ENCODE data around the gene PDPK1.

Gene PDPK1

DNA sequence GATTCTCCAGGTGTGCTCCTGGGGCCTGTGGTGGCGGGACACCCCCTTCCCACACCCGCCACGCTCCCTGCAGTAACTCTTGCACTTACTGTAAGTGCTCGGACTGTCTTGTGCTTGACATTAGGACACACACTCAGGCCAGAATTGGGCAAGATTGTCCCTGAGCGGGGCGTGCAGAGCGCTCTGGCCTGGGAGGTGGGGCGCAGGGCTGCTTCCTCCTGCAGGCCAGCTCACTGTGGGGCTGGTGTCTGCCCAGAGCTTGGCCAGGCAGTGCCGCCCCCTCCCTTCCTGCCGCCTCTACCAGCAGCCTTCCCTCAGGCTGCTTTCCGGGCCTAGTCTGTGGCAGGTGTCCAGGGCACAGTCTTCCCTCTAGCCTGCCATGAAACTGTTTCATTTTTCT, 30.2 kb upstream of the PDPK1 start:
- no peak for DNase-seq

DNA sequence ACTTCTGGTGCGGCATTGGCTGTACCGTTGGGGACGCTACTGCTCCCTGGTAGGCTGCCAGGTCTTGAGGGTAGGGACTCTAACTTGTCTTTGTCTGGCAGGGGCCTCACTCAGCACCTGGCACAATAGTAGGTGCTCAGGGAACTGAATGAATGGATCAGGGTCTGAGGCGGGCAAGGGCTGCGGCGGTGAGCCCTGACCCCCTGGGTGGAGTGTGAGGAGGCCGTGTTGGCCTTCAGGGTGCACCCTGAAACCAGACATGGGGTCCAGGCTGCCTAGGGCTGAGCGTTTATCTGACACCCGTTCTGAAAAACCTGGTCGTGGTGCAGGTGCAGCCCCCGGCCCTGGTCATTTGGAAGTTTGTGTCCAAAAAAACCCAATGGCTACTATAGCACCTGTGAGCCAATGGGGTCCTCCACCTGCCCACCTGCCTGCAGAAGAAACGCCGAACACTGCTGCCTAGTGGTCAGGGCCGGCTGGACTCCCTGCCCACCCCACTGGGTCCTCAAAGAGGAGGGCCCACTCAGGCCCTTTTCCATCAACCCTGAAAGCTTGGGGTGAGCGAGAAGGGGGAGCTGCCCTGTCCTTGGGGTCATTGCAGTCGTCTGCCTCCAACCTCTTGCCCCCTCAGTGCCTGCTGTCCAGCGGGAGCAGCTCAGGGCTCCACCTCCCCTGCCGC, 29.0 kb upstream of the PDPK1 start:
- no peak for DNase-seq

DNA sequence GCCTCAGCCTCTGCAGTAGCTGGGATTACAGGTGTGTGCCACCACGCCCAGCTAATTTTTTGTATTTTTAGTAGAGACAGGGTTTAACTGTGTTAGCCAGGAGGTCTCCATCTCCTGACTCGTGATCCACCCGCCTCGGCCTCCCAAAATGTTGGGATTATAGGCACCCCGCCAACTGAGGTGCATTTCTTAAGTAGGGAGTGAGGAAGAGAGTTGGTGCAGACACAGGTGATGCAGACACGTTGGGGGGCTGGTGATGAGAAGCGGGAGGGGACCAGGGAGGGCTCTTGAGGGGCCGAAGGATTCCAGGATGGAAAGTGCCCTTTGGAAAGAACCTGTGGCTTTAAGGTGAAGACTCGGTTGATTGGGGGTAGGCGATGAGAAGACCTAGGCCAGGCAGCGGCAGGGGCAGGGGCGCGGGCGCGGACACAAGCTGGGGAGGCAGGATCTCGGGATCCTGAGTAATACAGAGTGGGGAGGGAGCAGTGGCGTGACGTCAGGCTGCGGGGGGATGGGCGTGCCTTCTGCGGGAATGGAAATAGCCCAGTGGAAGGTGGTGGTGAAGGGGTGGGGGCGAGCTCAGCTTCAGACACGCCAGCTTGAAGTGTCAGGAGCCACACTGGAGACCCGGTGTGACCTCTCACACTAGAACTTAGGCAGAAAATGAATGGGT, 26.6 kb upstream of the PDPK1 start:
- DNase-seq = peak in 1 of 2 experiments; percentile 21

DNA sequence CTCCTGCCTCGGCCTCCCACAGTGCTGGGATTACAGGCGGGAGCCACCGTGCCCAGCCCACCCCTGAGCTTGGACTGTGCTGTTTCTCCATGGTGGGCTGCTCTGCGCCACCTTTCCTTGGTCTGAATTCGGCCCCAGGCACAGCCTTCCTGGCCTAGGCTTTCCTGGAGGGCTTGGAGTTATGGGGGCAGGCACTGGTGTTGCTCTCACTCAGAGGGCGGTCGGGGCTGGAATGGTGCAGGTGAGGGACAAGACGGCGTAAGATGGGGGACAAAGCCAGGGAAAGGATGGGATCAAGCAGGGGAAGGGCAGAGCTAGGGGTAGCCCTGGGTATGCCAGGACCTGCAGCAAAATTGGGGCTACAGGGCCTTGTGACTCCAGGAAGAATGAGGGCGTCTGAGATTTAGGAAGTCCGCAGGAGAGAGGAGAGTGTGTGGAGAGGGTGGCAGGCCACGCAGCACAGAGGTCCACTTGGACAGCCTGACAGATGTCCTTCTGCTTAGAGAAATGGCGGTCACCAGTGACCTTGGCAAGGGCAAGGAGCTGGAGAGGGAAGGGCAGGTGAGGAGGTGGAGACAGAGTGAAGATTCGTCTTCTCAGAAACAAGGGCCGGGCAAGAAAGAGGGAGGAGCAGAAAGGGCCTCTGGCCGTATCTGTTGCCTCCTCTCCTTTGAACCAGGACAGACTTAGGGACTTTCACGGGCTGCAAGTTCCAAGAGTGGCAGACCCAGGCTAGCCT, 25.7 kb upstream of the PDPK1 start:
- DNase-seq = no peak

DNA sequence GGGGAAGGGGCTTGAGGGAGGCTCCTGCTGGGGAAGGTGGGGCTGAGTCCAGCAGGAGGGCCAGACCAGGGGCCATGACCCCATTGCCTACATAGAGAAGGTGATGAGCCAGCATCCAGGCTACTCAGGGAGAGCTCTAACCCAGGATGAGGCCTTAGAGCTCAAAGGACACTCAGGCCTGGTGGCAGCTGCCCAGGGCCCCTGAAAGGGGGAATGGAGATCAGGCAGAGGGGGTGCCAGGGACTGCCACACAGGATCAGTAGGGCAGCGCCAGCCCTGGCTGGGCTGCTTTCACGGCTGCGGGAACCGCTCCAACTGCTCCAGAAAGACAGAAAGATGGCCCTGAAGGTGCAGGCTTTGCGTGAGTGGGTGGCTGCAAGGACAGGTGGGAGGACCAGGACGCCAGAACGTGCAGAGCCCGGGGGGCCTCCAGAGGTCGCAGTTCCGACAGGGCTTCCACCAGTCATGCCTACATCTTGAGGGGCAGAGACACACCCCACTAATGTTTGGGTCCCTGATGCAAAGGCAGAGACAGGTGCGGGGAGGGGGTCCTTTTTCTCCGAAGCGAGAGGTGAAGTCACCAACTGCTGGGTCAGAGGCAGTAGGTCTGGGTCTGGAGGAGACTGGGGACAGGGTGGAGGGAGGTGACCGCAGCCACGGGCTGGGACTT, 25.0 kb upstream of the PDPK1 start:
- DNase-seq = no peak

DNA sequence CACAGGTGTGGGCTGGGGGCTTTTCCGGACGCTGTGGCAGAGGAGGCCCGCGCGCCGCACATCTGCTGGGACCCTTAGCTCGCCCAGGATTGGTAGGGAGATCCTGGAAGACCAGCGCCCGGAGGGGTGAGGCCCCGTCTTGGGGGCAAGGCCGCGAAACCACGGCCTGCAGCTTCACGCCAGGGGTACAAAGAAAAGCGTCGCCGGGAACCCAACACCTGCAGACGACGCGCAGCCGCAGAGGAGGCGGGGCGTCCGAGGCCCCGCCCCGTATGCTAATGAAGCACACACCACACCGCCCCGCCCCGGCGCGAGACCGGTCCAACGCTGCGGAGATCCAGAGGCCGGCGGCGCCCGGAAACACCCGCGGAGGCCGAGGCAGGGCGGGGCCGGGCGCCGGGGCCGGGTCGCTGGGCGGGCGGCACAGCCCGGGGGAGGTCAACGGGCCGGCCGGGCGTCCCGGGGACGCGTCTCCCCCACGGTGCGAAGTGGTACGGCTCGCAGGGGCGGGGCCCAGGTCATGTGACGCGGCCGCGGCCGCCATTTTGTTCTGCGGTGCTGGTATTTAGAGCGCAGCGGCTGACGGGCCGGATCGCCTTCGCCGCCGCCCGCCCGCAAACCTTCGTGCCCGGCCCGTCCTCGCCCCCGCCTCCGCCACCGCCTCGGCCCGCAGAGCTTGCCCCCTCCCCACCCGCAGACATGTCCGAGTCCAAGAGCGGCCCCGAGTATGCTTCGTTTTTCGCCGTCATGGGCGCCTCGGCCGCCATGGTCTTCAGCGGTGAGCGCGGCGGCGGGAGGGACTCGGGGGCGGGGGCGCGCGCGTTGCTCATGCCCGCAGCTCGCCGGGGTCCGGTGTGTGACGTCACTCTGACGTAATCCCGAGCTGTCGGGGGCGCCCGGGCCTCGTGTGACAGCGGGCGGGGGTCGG, 24.2 kb upstream of the PDPK1 start, which contains the start of gene ATP6V0C:
Gene ATP6V0C, plus strand, starts transcription at position 548 of the 928 bp plus-strand sequence. Its CDS starts 152 bp downstream, at position 700.
- peak; percentile 35 to 67 for DNase-seq

DNA sequence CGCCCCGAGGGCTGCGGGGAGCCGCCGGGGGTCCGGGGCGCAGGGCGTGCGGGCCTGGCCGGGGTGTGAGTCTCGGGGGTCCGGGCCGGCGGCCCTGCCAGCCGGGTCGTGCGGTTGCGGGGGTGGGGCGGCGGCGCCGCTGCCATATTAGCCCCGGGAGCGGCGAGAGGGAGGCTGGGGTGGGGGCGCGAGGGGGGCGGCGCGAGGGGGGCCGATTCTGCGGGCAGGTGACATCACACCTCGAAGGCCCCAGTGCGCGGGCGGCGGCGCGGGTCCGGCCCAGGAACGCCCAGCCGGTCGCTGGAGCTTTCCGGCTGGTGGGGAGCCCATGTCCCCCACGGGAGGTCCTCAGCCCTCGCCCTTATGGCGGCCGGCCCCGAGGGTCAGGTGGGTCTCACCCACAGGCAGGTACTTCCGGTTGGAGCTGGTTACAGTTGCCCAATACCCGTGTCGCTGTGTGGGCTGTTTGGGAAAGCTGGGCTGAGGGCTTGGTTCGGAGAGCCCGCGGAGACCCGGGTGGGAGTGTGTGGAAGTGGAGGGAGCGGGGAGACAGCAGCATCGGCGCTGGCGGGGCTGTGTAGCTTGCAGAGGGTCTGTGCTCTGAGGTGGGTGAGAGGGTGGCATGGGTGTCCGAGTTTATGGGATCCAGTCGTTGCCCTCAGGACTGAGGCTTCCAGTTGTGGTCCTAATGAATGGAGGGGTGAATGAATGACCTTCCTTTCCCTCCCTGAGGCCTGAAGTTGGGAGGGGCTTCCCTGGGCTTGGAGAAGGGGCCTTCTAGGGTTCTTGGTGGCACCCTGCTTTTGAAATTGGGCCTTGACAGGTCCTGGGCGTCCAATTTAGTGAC, 23.3 kb upstream of the PDPK1 start:
- no peak for DNase-seq

DNA sequence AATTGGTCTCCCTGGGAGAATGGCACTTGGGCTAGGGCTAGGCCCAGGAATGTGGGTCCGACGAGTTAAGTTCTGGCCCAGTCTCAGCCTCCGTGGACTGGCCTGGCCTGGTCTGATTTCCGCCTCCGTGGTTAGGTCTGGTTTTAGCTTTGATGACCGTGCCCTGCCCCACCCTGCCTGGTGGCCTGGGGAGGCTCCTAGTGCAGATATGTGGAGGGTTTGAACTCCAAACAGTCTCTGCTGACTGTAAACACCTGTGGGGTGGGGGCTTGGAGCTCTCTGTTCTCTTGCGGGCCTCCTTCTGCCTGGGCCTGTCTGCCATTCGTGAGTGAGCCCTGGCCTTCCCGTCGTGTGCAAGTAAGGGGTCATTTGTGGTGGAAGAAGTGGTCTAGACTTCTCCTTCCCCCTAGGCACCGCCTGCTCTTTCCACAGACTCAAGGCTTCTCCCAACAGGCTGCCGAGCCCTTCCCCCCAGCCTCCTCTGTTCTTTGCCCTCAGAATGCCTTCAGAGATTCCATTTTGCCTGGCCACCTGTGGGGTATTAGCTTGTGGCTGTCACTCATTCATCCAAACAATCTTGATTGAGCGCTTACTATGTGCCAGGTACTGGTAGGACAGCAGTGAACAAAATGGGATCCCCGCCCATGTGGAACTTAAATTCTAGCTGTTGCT, 22.5 kb upstream of the PDPK1 start:
- DNase-seq = no peak

DNA sequence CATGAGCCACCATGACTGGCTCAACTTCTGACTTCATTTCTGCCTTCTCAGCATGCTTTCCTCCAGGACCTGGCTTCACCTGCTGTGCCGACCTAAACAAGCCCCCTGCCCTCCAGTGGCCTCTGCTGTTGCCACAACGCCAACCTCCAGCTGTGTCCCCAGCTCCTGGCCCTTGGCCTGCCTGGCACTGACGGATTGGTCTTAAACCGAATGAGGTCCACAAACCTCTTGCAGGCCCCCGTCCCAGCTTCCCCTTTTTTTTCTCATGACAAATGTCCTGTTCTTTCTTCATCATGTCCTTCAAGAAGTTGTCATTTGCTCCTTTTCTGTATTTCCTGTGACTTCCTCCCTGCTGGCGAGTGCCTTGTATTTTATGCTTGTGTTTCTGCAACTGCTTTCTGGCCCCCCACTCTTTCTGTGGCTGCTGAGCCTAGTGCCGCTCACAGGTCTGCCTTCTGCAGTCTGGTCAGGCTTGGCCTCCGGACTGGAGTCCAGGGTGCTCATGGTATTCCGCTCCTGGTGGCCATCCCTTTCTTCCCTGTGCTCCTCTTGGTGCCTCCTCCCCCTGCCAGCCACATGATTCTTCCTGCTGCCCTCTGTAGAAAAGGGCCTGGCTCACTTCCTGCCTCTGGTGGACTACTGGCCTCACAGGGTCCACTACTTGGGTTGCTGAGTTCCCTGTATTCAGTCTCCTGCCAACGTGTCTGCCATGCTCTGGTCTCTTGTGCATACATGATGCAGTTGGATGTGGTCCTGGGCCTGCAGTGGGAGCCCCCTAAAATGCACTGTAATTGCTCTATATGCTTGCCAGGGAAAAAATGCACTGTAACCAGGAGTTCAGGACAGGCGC, 21.2 kb upstream of the PDPK1 start:
- DNase-seq = no peak

DNA sequence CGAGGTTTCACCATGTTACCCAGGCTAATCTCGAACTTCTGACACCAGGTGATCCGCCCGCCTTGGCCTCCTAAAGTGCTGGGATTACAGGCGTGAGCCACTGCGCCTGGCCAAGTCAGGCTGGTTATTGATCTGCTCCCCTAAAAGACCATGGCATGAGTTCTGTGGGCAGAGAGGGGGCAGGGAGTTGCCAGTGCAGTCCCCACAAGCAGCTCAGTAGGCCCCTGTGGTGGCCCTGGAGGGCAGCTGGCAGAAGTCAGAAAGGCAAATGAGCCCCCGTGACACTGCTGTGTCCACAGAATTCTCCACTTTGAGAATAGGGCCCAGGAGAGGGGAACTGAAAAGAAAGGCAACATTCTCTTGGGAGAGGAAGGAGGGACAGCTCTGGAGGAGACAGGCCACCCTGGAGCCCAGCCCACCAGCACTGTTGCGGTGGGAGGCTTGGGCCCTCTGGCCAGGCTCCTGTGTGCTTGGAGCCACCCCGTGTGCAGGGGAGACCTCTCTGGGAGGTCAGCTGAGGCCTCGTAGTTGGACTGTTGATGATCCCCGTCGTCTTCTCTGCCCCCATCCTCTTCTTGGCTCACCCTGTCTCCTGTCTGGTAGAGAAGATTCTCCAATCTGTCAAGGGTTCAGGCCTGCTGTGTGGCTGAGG, 19.7 kb upstream of the PDPK1 start:
- no peak for DNase-seq

DNA sequence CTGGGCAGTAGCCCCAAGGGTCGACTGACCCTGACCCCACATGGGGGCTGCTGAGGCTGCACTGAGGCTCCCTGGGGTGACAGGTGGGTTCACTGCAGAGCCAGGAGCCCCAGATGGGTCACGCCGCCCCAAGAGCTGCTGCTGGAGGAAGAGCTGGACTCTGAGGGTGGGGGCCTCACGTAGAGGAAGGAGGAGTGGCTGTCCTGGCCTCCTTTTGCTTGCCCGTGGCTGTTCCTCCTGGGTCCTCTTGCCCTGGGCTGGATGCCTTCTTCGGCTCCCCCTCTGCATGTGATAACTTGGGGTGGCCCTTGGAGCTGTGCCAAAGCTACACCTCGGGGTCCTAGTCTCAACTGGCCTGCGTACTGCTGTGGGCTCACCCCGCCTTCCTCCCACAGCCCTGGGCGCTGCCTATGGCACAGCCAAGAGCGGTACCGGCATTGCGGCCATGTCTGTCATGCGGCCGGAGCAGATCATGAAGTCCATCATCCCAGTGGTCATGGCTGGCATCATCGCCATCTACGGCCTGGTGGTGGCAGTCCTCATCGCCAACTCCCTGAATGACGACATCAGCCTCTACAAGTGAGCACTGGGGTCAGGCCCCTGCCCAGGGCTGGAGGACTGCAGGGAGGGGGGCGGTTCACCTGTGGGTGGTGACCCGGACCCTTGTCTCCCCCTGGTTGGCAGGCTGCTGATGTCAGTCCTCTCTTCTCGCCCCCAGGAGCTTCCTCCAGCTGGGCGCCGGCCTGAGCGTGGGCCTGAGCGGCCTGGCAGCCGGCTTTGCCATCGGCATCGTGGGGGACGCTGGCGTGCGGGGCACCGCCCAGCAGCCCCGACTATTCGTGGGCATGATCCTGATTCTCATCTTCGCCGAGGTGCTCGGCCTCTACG, 18.8 kb upstream of the PDPK1 start:
- no peak for DNase-seq

DNA sequence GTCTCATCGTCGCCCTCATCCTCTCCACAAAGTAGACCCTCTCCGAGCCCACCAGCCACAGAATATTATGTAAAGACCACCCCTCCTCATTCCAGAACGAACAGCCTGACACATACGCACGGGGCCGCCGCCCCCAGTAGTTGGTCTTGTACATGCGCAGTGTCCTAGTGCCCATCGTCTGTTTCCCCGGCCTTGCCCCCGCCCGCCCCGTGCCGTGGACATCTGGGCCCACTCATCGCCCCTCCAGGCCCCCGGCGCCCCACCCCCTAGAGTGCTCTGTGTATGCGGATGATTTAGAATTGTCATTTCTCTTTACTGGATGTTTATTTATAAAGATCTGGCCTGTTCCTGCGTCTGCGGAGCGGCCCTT, 18.1 kb upstream of the PDPK1 start:
- DNase-seq = no peak

DNA sequence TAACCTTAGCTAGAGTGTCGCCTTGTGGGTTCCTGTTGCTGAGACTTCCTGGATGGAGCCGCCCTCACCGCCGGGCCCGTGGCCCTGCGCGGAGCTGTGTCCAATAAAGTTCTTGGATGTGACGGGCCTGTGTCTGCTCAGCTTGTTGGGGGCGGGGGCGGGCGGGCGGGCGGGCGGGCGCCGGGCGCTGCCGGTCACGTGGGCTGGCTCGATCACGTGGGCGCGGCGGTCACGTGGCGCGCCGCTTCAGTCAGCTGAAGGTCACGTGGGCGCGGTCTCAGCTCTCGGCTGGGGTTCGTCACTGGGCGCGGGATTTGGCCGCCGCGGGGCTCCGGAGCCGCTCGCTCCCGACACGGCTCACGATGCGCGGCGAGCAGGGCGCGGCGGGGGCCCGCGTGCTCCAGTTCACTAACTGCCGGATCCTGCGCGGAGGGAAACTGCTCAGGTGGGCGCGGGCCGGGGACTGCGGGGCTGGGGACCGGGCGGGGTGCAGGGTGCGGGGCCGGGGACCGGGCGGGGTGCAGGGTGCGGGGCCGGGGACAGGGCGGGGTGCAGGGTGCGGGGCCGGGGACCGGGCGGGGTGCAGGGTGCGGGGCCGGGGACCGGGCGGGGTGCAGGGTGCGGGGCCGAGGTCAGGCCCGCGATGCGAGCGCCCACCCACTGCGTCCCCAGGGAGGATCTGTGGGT, 17.6 kb upstream of the PDPK1 start, which contains the start of gene AMDHD2:
Gene AMDHD2, plus strand, starts transcription at position 275 of the 687 bp plus-strand sequence. Its CDS starts 88 bp downstream, at position 363.
- DNase-seq = peak in 1 of 2 experiments; percentile 20

DNA sequence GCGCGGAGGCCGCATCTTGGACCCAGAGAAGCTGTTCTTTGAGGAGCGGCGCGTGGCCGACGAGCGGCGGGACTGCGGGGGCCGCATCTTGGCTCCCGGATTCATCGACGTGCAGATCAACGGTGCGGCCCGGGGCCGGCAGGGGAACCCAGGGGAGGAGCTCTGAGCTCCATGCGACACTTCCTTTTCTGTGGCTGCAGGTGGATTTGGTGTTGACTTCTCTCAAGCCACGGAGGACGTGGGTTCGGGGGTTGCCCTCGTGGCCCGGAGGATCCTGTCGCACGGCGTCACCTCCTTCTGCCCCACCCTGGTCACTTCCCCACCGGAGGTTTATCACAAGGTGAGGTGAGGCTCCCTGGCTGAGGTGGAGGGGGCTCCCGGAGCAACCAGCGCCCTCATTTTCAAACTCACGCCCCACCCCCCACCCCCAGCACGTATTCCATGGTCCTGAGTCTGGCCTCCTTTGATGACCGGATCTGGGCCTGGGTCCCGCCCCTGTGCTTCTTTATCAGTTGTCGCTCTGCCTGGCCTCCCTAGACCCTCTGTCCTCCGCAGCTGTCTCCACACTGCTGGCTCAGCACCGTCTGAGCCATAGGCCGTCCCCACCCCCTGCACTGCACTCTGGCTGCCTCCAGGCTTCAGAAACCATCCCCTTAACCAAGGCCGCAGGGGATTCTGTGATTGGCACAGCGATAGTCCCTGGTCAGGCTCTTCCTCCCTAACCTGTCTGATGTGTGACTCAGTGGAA, 16.9 kb upstream of the PDPK1 start:
- no peak for DNase-seq

DNA sequence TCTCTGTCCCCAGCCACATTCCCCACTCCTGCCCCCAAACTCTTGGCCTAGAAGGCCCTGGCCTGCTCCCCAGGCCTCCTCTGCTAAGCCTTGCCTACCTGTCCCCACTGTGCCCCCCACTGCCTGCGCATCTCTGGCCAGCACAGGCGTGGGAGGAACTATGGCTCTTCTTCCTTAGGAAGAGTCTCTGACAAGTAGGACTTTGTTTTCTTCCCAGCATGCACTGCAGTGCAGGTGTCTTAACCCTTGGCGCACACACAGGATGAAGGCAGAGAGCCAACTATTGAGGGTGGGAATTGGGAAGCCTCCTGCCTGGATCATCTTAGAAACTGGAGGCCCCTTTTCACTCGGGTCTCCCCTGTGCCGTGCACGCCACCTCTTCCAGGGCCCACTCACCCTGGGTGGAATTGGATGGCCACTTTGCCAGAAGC, 14.0 kb upstream of the PDPK1 start:
- no peak for DNase-seq

DNA sequence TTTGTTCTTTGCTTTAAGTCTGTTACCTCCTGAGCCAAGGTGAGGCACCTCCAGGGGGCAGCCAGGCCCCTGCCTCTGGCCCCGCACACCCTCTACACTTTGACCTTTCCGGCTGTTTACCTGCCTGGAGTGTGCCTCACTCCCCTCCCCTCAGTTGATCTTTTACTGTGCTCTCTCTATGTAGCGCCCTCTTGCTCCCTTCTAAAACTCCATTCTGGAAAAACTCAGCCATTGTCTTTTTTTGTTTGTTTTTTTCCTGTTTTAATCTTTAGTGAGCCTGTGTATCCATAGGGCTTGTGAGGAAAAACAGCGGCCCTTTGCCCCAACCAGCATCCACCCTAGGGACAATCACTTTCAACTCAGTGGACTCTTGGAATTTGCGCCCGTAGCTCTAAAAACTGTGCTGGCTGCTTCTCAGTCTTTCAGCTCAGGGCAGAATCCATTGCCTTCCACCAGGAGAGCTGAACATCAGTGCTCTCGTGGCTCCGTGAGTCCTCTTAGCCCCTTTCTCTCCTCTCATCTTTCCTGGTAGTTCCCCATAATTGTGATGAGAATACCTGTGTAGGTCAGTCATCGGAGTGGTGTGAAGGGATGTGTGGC, 13.4 kb upstream of the PDPK1 start:
- no peak for DNase-seq
